Astrocyte of the cerebellum (primary cell): ENCODE measurements around the gene TNFSF9.

ENCODE experiments used
- DNase-seq: peaks from one replicate; pipeline ENCODE4 v3.0.0-alpha.2; 2011; ENCODE audit warnings: low read depth
- H3K4me3 ChIP-seq: 2 replicates; pipeline ENCODE4 v1.5.1; 2011; ENCODE audit warnings: mild to moderate bottlenecking, low read depth, low read length, moderate library complexity
- in situ Hi-C: cut with HindIII; loops from 2 replicates; pipeline ENCODE4 v1.10.0; 2017; ENCODE audit warnings: low sequenced_read_pairs
- TF ChIP-seq, protein P1 (sequence below): IDR thresholded peaks from 2 replicates; pipeline ENCODE4 v1.5.1; 2012; ENCODE audit warnings: low read length, low read depth, moderate library complexity, mild to moderate bottlenecking; ENCODE audit errors: missing control alignments

Gene TNFSF9, protein sequence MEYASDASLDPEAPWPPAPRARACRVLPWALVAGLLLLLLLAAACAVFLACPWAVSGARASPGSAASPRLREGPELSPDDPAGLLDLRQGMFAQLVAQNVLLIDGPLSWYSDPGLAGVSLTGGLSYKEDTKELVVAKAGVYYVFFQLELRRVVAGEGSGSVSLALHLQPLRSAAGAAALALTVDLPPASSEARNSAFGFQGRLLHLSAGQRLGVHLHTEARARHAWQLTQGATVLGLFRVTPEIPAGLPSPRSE

DNA sequence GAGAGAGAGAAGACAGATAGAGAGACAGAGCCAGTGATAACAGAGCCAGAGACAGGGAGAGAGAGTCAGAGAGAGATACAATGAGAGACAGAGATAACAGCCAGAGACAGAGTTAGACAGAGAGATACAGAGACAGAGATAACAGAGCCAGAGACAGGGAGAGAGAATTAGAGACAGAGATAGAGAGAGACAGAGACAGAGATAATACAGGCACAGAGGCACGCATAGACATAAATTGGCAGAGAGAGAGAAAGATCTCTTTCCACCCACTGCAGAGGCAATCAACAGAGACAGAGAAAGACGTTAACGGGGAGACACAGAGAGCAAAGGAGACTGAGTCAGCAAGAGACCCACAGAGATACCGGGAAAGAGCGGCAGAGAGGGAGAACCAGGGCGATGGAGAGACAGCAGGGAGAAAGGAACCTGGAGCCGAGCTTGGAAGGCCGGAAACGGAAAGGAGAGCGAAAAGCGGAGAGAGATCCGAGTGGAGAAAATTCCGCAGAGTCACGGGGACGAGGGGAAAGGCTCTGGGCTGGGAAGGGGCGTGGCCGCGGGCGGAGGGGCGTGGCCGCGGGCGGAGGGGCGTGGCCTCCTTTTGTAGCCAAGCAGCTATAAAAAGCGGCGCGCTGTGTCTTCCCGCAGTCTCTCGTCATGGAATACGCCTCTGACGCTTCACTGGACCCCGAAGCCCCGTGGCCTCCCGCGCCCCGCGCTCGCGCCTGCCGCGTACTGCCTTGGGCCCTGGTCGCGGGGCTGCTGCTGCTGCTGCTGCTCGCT is at the start of gene TNFSF9:
TSS of gene TNFSF9 (plus strand) at position 641 of the 777 bp plus-strand sequence. CDS start at position 652, 11 bp downstream.
- in situ Hi-C loops = no loop called here
- DNase-seq = peak; percentile 51
- peak within 1 kb of the TSS; percentile 73 for H3K4me3 ChIP-seq
- TF ChIP-seq, protein P1, sequence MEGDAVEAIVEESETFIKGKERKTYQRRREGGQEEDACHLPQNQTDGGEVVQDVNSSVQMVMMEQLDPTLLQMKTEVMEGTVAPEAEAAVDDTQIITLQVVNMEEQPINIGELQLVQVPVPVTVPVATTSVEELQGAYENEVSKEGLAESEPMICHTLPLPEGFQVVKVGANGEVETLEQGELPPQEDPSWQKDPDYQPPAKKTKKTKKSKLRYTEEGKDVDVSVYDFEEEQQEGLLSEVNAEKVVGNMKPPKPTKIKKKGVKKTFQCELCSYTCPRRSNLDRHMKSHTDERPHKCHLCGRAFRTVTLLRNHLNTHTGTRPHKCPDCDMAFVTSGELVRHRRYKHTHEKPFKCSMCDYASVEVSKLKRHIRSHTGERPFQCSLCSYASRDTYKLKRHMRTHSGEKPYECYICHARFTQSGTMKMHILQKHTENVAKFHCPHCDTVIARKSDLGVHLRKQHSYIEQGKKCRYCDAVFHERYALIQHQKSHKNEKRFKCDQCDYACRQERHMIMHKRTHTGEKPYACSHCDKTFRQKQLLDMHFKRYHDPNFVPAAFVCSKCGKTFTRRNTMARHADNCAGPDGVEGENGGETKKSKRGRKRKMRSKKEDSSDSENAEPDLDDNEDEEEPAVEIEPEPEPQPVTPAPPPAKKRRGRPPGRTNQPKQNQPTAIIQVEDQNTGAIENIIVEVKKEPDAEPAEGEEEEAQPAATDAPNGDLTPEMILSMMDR = no peak

DNA sequence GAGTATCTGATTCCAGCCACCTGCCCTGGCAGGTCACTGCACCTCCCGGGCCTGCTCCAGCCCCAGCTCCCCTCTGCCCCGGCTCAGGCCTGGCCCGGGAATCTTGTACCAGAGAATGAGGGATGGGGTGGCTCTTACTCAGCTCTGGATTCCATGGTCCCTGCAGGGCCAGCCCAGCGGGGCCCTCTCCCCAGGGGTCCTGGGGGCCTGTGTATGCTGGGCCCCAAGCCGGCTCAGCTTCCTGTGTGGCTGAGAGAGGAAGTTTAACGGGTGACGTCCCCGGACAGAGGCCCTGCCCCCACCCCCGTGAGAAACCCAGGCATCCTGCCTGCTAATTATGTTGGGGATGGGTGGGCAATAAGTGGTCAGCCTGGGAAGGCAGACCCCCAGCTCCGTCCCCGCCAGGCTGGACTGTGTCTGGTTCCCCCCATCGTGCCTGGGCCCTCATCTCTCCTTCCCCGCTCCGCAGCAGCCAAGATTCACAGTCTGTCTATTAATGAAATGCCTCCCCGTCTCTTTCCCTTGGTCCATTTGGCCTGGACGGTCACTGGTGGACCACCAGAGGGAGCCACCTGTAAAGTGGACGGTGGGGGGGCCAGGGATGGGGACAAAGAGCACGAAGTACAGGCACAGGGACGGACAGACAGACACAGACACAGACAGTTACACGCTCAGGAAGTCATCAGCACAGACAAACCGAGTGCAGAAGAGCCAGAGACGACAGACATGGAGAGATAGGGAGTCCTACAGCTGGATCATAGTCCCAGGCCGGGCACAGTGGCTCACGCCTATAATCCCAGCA is 49.1 kb upstream of the TNFSF9 start, which contains the start of gene DENND1C:
TSS of gene DENND1C (minus strand) at position 247 of the 802 bp plus-strand sequence. CDS start at position 155, 92 bp downstream.
- no peak within 1 kb of the TSS for H3K4me3 ChIP-seq
- in situ Hi-C loops = no loop called here
- DNase-seq = no peak
- TF ChIP-seq, protein P1 = peak; percentile 64

DNA sequence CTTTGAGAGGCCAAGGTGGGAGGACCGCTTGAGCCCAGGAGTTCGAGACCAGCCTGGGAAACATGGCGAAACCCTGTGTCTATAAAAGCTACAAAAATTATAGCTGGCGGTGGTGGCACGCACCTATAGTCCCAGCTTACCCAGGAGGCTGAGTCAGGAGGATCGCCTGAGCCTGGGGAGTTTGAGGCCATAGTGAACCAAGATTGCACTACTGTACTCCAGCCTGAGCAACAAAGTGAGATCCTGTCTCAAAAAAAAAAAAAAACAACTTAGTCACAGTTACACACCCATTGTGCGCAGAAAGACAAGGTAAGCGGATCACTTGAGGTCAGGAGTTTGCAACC is 48.5 kb upstream of the TNFSF9 start:
- in situ Hi-C loops = no loop called here
- H3K4me3 ChIP-seq = no peak overlapping the region
- TF ChIP-seq, protein P1 = no peak
- no peak for DNase-seq

DNA sequence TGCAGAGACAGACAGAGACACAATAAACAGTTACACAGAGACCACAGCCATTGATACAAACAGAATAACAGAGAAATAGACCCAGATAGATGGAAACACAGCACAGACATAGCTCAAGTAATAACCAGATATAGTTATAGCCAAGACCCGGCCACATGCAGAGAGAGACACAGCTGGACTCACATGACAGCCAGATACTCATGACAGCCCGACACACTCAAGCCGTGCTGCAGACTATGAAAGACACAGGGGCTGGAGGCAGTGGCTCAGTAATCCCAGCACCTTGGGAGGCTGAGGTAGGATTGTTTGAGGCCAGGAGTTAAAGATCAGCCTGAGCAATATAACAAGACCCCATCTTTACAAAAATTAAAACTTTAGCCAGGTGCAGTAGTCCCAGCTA is 47.6 kb upstream of the TNFSF9 start:
- TF ChIP-seq, protein P1 = no peak
- no peak for DNase-seq
- no peak overlapping the region for H3K4me3 ChIP-seq
- in situ Hi-C loops = no loop called here

DNA sequence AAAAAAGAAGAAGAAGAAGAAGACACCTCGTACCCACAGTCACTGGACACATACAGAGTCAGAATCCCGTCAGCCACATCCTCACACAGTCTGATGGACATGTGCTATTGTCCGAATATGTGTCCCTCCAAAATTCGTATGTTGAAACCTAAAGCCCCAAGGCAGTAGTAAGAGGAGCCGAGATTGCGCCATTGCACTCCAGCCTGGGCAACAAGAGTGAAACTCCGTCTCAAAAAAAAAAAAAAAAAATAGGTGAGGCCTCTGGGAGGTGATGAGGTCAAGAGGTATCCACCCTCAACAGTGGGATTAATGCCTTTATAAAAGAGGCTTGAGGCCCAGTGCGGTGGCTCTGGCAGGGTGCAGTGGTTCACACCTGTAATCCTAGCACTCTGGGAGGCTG is 46.6 kb upstream of the TNFSF9 start:
- in situ Hi-C loops = no loop called here
- TF ChIP-seq, protein P1 = no peak
- DNase-seq = no peak
- H3K4me3 ChIP-seq = no peak overlapping the region

DNA sequence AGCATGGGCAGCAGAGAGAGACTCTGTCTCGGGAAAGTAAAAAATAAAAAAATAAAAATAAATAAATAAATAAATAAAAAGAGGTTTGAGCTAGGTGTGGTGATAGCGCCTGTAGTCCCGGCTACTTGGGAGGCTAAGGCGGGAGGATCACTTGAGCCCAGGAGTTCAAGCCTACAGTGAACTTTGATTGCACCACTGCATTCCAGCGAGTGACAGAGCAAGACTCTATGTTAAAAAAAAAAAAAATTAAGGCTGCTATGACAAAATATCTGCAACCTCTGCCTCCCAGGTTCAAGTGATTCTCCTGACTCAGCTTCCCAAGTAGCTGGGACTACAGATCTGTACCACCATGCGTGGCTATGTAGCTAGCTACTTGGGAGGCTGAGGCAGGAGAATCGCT is 46.0 kb upstream of the TNFSF9 start:
- no peak for DNase-seq
- in situ Hi-C loops = no loop called here

More for the DNA sequence above, 46.0 kb upstream of the TNFSF9 start:
- TF ChIP-seq, protein P1 = no peak
- no peak overlapping the region for H3K4me3 ChIP-seq
